Activated naive CD8-positive, alpha-beta T cell treated with anti-CD3 and anti-CD28 coated beads, Interleukin-2, amount 50 U/mL, for 24 hours (primary cell): ENCODE results near the gene LGR4.
A peak's percentile ranks its signal among the peaks of the same experiment; 100 is the strongest.

Experiments
- ATAC-seq: fragments of 150-1000 bp; cut with Tn5 transposase; one replicate; pipeline ENCODE4 v1.10.0; 2021
- DNase-seq: peaks from one replicate; pipeline ENCODE4 v3.0.0; 2021
- H3K27ac Mint-ChIP-seq: one replicate; pipeline ENCODE4 v1.8.0; 2021; ENCODE audit warnings: mild to moderate bottlenecking, mixed read lengths
- H3K27me3 Mint-ChIP-seq: one replicate; pipeline ENCODE4 v1.8.0; 2021; ENCODE audit warnings: mixed read lengths
- H3K36me3 Mint-ChIP-seq: one replicate; pipeline ENCODE4 v1.8.0; 2021; ENCODE audit warnings: low read depth, mixed read lengths
- H3K4me1 Mint-ChIP-seq: one replicate; pipeline ENCODE4 v1.8.0; 2021; ENCODE audit warnings: mixed read lengths
- H3K4me3 Mint-ChIP-seq: one replicate; pipeline ENCODE4 v1.8.0; 2021; ENCODE audit warnings: mild to moderate bottlenecking, moderate library complexity, mixed read lengths
- H3K9me3 Mint-ChIP-seq: one replicate; pipeline ENCODE4 v1.8.0; 2021; ENCODE audit warnings: mixed read lengths

The LGR4 gene

DNA sequence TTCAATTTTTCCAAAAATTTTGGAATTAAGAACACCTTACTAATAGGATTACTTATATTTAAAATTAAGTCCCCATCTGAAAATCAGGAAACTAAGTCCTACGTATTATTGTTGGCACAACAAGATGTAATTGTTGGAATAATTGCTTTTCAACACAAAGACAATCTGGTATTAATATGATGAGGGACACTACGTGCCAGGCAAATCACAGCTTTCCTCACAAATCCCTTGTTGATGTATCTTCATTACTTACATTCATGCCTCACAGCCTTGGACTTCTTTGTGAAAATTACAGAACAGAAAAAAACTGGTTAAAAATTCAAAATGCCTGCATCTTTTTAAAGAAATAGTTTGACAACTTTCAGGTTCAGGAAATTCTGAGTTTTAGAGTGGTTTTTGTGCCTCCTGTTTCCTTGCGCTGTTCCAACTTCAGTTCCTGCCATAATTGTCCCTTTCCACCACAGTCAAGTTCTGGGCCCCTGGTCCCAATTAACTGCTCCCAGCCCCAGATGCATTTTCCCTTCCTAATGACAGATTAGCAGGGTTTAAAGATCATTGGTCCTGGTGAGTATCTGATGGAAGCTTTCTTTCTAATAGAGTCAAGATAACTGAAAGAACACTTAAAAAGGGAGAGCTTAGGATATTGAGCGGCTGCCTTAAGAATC lies 86.3 kb downstream of the LGR4 start:
- no peak overlapping the region for H3K4me3 Mint-ChIP-seq
- H3K27me3 Mint-ChIP-seq = no peaks in the 10 kb centered on the region
- DNase-seq = no peak
- H3K9me3 Mint-ChIP-seq = no peaks in the 10 kb centered on the region
- H3K36me3 Mint-ChIP-seq = no peaks in the 10 kb centered on the region
- no peak for ATAC-seq
- H3K27ac Mint-ChIP-seq = no peak overlapping the region
- peaks cover 4% of the 10 kb centered on the region for H3K4me1 Mint-ChIP-seq

DNA sequence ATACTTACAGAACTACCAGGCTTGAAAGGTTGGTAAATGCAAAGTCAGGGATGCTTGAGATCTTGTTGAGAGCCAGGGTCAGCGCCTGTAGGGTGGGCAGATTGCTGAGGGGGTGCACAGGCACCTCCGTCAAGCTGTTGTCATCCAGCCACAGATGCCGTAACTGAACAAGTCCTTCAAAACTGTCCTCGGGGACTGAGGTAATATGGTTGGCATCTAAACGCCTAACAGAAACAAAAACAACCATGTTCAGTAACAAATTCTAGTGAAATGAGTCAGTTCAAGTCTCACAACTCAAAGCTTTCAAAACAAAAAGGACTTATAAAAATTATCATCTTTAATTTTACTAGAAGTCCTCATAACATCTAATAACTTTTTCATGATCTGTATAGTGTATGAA lies 87.3 kb downstream of the LGR4 start:
- no peak for DNase-seq
- H3K9me3 Mint-ChIP-seq = no peaks in the 10 kb centered on the region
- H3K4me3 Mint-ChIP-seq = no peak overlapping the region
- H3K27me3 Mint-ChIP-seq = no peaks in the 10 kb centered on the region
- no peak for ATAC-seq
- H3K36me3 Mint-ChIP-seq = no peaks in the 10 kb centered on the region
- no peak overlapping the region for H3K27ac Mint-ChIP-seq
- H3K4me1 Mint-ChIP-seq = peaks cover 4% of the 10 kb centered on the region

GRCh38 chr11:27384227-27384626 lies 88.4 kb downstream of the LGR4 start:
- no peak overlapping the region for H3K4me3 Mint-ChIP-seq
- ATAC-seq = no peak
- H3K27me3 Mint-ChIP-seq = no peaks in the 10 kb centered on the region
- H3K4me1 Mint-ChIP-seq = peaks cover 4% of the 10 kb centered on the region
- no peaks in the 10 kb centered on the region for H3K9me3 Mint-ChIP-seq
- no peak overlapping the region for H3K27ac Mint-ChIP-seq
- H3K36me3 Mint-ChIP-seq = no peaks in the 10 kb centered on the region
- DNase-seq = no peak

DNA sequence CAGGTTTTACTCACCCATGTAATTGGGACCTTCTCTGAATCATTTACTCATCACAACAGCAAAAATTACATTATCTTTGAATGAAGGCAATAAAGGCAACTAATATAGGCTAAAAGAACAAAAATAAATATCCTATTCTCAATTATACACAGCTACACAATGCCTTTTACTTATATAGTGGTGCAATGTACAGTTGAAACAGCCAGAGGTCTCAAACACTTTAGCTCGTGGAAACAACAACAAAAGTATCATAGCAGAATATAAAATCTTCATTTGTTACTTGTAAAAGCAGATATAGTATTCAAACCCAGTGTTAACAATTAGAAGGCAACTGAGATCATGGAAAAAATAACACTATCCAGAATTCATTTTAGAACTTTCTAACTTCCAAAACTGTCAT lies 88.9 kb downstream of the LGR4 start:
- Mint-ChIP-seq H3K36me3 (no peaks in the 10 kb centered on the region), H3K9me3 (no peaks in the 10 kb centered on the region), H3K27me3 (no peaks in the 10 kb centered on the region), H3K27ac (no peak overlapping the region), H3K4me3 (no peak overlapping the region), H3K4me1 (peaks cover 2% of the 10 kb centered on the region)
- no peak for DNase-seq
- ATAC-seq = no peak

DNA sequence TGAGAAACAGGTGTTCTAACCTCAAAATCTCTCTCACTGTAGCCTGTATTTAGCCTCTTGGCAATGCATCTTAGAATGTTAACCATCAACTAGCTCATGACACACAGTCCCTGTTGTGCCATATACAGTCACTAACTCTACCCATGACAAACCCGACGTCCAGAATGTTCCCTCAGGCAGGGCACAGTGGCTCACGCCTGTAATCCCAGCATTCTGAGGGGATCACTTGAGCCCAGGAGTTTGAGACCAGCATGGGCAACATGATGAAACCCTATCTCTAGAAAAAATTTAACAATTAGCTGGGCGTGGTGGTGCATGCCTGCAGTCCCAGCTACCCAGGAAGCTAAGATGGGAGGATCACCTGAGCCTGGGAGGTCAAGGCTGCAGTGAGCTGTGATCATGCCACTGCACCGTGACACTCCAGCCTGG lies 91.3 kb downstream of the LGR4 start:
- Mint-ChIP-seq H3K4me1 (no peaks in the 10 kb centered on the region), H3K27me3 (no peaks in the 10 kb centered on the region), H3K36me3 (no peaks in the 10 kb centered on the region), H3K9me3 (no peaks in the 10 kb centered on the region), H3K4me3 (no peak overlapping the region), H3K27ac (no peak overlapping the region)
- ATAC-seq = no peak
- DNase-seq = no peak

- H3K9me3 Mint-ChIP-seq = no peaks in the 10 kb centered on the region
- H3K4me1 Mint-ChIP-seq = no peaks in the 10 kb centered on the region
- no peak overlapping the region for H3K4me3 Mint-ChIP-seq
- no peaks in the 10 kb centered on the region for H3K27me3 Mint-ChIP-seq
- H3K36me3 Mint-ChIP-seq = no peaks in the 10 kb centered on the region
- ATAC-seq (no peak), DNase-seq (no peak)
- no peak overlapping the region for H3K27ac Mint-ChIP-seq
These were observed 91.8 kb downstream of the LGR4 start for GRCh38 chr11:27380771-27381170.

GRCh38 chr11:27379449-27379848 lies 93.1 kb downstream of the LGR4 start:
- H3K4me1 Mint-ChIP-seq = no peaks in the 10 kb centered on the region
- no peak overlapping the region for H3K4me3 Mint-ChIP-seq
- no peak for ATAC-seq
- H3K27me3 Mint-ChIP-seq = no peaks in the 10 kb centered on the region
- H3K36me3 Mint-ChIP-seq = no peaks in the 10 kb centered on the region
- no peaks in the 10 kb centered on the region for H3K9me3 Mint-ChIP-seq
- DNase-seq = no peak
- H3K27ac Mint-ChIP-seq = no peak overlapping the region

- Mint-ChIP-seq H3K9me3 (no peaks in the 10 kb centered on the region), H3K36me3 (no peaks in the 10 kb centered on the region), H3K4me3 (no peak overlapping the region), H3K4me1 (no peaks in the 10 kb centered on the region), H3K27me3 (no peaks in the 10 kb centered on the region), H3K27ac (no peak overlapping the region)
- no peak for DNase-seq
- no peak for ATAC-seq
These were observed 97.2 kb downstream of the LGR4 start for GRCh38 chr11:27375370-27375769.

GRCh38 chr11:27373856-27374602 lies 98.6 kb downstream of the LGR4 start:
- H3K36me3 Mint-ChIP-seq = no peaks in the 10 kb centered on the region
- no peak for ATAC-seq
- H3K4me3 Mint-ChIP-seq = no peak overlapping the region

DNA sequence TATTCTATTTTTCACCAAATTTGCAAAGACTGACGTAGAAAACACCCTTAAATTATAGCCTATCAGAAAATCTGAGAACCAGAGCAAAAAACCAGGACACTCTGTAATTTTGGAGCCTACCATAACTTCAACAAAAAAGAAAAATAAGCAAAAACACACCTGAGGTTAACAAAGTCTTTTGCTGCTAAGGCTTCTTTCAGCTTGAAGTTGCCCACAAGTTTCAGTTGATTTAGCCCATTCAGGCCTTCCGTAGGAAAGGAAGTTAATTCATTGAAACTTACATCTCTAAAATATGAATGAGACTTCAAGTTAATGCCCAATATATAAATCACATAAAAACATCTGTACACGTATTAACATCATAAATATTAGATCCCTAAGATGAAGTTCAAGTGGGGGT lies 99.2 kb downstream of the LGR4 start:
- DNase-seq = no peak
- Mint-ChIP-seq H3K27me3 (no peaks in the 10 kb centered on the region), H3K9me3 (no peaks in the 10 kb centered on the region), H3K4me3 (no peak overlapping the region), H3K4me1 (no peaks in the 10 kb centered on the region), H3K36me3 (no peaks in the 10 kb centered on the region), H3K27ac (no peak overlapping the region)
- ATAC-seq = no peak

More at GRCh38 chr11:27373856-27374602, 98.6 kb downstream of the LGR4 start:
- Mint-ChIP-seq H3K27ac (no peak overlapping the region), H3K4me1 (no peaks in the 10 kb centered on the region), H3K27me3 (no peaks in the 10 kb centered on the region), H3K9me3 (no peaks in the 10 kb centered on the region)
- DNase-seq = no peak

- DNase-seq = no peak
- no peaks in the 10 kb centered on the region for H3K9me3 Mint-ChIP-seq
These were observed 100.4 kb downstream of the LGR4 start for GRCh38 chr11:27372164-27372563.

DNA sequence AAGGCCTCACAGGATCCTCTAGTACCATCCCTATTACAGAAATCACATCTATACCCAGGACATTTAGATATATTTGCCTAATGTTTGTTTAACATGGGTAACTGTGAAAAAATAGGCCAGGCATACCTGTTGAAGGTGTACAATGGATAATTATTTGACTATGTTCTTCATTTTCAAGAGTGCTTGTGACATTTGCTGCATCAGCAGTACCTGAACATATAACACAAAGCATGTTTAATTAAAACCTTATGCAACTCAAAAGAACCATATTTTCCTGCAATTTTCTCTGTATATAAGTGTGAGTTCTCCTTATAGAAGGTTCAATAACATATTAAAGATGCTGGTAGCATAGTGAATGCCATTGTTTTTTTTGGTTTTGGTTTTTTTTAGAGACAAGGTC lies 101.1 kb downstream of the LGR4 start:
- Mint-ChIP-seq H3K4me3 (no peak overlapping the region), H3K36me3 (no peaks in the 10 kb centered on the region), H3K4me1 (no peaks in the 10 kb centered on the region), H3K27me3 (no peaks in the 10 kb centered on the region), H3K27ac (no peak overlapping the region), H3K9me3 (no peaks in the 10 kb centered on the region)
- DNase-seq (no peak), ATAC-seq (no peak)

More at GRCh38 chr11:27372164-27372563, 100.4 kb downstream of the LGR4 start:
- Mint-ChIP-seq H3K4me3 (no peak overlapping the region), H3K27ac (no peak overlapping the region), H3K36me3 (no peaks in the 10 kb centered on the region), H3K4me1 (no peaks in the 10 kb centered on the region), H3K27me3 (no peaks in the 10 kb centered on the region)
- no peak for ATAC-seq

GRCh38 chr11:27370374-27370773 lies 102.2 kb downstream of the LGR4 start:
- DNase-seq (no peak), ATAC-seq (no peak)
- H3K27ac Mint-ChIP-seq = no peak overlapping the region
- H3K9me3 Mint-ChIP-seq = no peaks in the 10 kb centered on the region
- H3K4me1 Mint-ChIP-seq = no peaks in the 10 kb centered on the region
- no peaks in the 10 kb centered on the region for H3K36me3 Mint-ChIP-seq
- H3K4me3 Mint-ChIP-seq = no peak overlapping the region
- no peaks in the 10 kb centered on the region for H3K27me3 Mint-ChIP-seq

GRCh38 chr11:27367881-27368280 lies 104.7 kb downstream of the LGR4 start:
- H3K4me1 Mint-ChIP-seq = peaks cover 9% of the 10 kb centered on the region
- H3K27ac Mint-ChIP-seq = no peak overlapping the region
- no peak overlapping the region for H3K4me3 Mint-ChIP-seq
- ATAC-seq (no peak), DNase-seq (no peak)
- H3K36me3 Mint-ChIP-seq = no peaks in the 10 kb centered on the region
- H3K27me3 Mint-ChIP-seq = no peaks in the 10 kb centered on the region
- H3K9me3 Mint-ChIP-seq = no peaks in the 10 kb centered on the region

DNA sequence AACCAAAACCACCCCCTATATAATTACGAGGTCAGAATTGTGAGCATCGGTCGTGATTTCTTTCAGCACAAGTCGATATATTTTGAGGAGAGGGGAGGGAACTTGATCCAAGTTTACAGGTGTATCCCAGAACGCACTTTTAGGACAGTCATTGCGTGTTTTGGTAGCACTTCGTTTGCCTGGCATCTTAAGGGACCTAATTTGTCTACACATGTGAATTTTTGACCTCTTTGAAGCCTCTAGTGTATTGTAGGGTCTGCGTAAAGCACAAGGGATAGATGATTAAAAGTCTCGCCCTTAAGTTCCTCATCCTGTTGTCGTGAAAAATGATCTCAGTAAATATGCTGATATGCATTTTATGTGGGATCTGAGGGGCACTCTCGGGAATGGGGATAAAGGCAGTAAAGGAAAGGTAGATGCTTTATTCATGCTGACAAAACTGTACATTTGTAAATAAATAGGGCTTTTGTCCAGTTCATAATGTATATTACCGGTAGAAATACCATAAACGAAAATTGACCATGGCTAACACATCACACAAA lies 108.9 kb downstream of the LGR4 start:
- peak overlapping the region; percentile 90 for H3K4me3 Mint-ChIP-seq
- DNase-seq (no peak), ATAC-seq (no peak)
- H3K9me3 Mint-ChIP-seq = no peaks in the 10 kb centered on the region
- H3K36me3 Mint-ChIP-seq = no peaks in the 10 kb centered on the region
- H3K27me3 Mint-ChIP-seq = no peaks in the 10 kb centered on the region
- peak overlapping the region; percentile 85 for H3K27ac Mint-ChIP-seq
- H3K4me1 Mint-ChIP-seq = peaks cover 23% of the 10 kb centered on the region
